22Rv1 (cell line): ENCODE results near the gene PUS1.

Source experiments
- H3K27ac ChIP-seq: fragments of 450-650 bp; 2 replicates; pipeline ENCODE4 v1.5.1; 2017
- ZFX ChIP-seq: fragments of 450-650 bp; IDR thresholded peaks from 2 replicates; pipeline ENCODE4 v1.6.1; 2017; ENCODE audit warnings: antibody characterized with exemption, borderline replicate concordance
- TF ChIP-seq, protein P1 (sequence below): fragments of 450-650 bp; IDR thresholded peaks from 2 replicates; pipeline ENCODE4 v1.5.1; 2017; ENCODE audit warnings: mild to moderate bottlenecking

The PUS1 gene

DNA sequence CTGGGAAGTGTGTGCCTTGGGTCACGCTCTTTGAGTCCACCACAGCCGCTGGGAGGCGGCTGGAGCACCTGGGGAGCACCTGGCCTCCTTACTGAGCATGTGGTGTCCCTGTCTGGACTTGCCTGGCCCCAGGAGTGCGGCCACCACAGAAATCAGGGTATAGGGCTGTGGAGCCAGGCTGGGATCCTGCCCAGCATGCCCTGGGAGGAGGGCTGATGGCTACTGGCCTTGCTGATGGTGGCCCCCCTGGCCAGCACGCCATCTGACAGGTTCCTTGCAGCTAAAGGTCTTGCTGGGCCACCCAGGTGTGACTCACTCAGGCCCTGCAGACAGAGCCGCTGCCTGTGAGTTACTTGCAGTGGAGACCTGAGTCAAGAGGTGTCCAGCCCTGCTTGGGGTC, 28.7 kb upstream of the PUS1 start:
- TF ChIP-seq, protein P1, sequence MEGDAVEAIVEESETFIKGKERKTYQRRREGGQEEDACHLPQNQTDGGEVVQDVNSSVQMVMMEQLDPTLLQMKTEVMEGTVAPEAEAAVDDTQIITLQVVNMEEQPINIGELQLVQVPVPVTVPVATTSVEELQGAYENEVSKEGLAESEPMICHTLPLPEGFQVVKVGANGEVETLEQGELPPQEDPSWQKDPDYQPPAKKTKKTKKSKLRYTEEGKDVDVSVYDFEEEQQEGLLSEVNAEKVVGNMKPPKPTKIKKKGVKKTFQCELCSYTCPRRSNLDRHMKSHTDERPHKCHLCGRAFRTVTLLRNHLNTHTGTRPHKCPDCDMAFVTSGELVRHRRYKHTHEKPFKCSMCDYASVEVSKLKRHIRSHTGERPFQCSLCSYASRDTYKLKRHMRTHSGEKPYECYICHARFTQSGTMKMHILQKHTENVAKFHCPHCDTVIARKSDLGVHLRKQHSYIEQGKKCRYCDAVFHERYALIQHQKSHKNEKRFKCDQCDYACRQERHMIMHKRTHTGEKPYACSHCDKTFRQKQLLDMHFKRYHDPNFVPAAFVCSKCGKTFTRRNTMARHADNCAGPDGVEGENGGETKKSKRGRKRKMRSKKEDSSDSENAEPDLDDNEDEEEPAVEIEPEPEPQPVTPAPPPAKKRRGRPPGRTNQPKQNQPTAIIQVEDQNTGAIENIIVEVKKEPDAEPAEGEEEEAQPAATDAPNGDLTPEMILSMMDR, result no peak
- no peak for TF ChIP-seq ZFX
- H3K27ac ChIP-seq, result peak overlapping the region; percentile 8; the same call in 1 of the 2 replicates

DNA sequence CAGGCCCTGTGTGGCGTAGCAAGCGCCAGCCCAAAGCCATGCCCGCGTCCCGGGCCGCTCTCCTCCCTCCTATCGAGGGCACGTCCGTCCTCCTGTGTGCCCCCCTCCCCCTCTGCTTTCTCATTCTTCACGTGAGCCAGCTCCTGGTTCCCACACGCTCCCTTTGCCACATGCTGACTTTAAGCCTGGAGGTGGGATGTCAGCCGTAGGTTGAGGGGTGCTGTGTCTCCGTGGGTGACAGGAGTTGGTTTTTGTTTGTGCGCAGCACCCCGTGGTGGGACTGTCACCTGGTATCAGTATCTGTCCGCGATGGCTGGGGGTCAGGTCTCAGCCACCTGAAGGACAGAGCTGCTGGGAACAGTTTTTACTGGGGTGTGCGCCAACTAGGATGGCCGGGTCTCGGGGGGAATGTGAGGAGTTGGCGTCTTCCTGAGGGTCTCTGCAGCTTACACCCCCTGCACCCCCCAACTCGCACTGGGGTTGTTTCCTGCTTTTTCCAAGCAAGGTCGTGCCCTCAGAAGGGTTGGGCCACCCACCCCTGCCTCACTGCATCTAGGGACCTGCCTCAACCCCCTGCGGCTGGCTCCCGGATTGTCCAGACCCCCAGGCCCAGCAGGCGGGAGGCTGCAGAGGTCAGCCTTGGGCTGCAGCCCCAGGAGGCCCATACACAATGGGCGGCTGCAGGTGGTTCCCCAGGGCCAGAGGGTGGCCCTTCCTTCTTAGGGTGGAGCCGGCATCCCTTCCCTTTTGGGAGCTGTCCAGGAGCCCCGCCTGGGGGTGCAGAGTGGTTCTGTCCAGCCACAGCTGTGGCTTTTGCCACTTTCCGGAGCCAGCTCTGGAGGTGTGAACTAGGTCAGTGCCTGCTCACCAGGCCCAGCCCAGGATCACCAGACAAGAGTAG, 27.4 kb upstream of the PUS1 start:
- no peak overlapping the region for H3K27ac ChIP-seq
- TF ChIP-seq ZFX, result no peak
- TF ChIP-seq, protein P1, result no peak

DNA sequence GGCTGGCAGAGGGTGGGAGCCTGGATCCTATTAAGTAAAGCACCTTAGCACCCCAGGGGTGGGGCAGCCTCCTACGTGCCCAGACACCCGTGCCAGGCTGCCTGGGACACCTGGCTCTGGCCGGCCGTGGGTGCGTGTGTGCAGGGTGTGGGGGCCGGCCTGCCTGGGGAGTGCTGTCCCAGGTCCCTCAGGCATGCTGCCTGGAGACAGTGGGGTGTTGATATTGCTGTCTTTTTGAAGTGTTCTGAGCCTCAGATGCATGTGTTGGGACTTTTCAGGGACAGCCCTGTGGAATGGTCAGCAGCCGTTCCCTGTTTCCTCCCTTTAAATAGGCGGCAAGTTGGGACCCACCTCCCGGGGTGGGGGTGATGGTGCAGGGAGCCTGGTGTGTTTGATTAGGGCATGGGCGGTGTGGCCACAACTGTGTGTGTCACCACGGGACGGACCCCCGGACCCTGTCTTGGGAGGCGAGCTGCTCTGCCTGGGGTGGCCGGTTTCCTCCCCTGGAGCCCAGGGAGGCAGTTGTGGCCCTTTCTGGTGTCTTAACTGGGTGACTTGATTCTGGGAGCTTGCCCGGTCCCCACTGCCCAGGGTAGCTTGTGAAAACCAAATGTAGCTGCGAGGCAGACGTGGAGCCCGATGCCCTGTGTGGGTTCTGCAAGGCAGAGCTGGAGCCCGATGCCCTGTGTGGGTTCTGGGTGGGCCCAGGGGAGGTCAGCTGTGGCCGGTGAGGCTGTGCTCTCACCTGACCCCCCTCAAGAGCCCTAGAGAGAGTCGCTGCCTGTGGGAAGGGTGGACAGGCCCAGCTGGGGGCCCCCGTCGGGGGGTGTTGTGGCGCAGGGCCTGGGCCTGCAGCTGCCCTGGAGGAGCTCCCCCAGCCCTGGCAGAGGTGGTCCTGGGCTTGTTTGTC, 26.5 kb upstream of the PUS1 start:
- no peak overlapping the region for H3K27ac ChIP-seq
- no peak for TF ChIP-seq ZFX
- TF ChIP-seq, protein P1, result no peak

DNA sequence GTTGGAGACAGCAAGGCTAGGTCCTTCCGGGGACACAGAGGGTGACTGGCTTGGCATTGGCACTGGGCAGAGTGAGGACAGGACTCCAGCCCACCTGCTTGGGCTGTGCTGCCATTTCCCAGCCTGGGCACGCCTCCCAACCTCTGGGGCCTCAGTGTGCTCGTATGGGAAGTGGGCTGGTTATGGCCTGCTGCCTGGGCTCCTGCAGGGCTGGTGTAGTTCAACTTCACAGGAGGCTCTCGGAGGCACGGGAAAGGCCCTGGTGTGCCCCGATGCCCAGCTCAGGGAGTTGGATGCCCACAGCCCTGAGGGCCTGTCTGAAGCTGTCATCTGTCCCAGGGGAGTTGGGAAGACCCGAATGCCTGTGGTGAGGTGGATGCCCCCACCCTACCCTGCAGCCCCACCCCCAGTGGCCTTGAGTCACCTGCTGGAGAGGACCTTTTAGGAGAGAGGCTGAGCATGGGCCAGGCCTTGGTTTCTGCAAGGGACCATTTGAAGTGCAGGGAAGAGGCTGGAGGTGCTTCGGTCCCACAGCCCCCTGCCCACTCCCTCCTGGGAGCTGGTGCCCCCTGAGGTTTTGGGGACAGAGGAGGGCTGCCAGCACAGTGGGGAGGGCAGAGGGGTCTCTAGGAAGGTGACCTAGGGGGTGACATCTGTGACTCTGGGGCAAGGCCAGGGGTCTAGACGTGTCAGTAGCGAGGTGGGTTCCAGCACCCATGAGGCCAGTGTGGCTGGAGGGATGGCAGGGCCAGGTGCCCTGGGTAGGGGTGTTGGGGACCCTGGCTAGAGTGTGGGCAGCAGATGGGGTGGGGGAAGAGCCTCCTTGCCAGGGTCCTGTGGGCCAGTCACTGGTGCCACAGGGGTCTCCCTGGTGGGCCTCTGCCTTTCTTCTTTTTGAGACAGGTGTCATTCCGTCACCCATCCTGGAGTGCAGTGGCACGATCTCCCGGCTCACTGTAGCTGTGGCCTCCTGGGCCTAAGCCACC, 25.5 kb upstream of the PUS1 start:
- TF ChIP-seq ZFX, result no peak
- TF ChIP-seq, protein P1, result no peak
- no peak overlapping the region for H3K27ac ChIP-seq

DNA sequence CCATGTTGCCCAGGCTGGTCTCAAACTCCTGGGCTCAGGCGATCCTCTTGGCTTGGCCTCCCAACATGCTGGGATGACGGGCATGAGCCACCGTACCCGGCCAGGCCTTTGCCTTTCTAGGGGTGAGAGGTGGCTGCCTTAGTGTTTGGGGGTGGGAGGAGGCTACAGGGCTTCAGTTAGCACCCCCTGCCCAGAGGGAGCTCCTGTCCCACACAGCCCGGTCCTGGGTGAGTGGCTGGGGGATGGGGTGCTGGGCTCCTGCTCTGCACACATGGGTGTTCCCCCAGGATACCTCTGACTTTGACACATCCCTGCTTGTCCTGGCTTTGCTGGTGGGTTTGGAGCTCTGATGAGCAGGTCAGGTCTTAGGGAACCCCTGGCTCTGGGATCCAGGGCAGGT, 24.7 kb upstream of the PUS1 start:
- TF ChIP-seq ZFX, result no peak
- TF ChIP-seq, protein P1, result no peak
- no peak overlapping the region for H3K27ac ChIP-seq

DNA sequence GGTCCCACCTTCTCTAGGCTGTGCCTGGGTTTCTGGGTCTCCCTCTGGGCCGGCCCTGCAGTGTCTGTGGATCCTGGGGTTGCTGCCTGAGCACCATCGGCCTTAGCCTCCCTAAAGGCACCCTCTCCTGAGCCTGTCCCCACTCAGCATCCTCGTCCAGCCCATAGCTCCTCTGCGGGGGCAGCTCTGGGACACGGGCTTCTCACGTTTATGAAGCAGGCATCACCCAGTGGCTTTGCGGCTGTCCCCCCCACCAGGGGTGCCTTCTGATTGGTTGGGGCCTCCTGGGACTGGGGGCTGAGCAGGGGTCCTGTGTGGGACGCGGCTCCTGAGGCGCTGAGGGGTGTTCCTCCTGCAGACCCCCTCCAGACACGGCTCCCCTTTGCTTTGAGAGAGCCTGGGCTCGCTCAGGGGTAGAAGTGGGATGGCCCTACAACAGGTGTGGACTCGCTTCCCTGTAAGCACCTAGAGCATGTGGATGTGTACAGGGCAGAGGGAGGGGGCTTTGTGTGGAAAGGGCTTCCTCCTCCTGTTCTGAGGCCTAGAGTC, 23.9 kb upstream of the PUS1 start:
- no peak overlapping the region for H3K27ac ChIP-seq
- no peak for TF ChIP-seq ZFX
- TF ChIP-seq, protein P1, result no peak
